A549 (cell line): Measurements from ENCODE around the gene TFDP2.
"Not testable (repeated sequence)": the region's sequence is repeated elsewhere in the genome, so short reads cannot be mapped to it uniquely, and the experiment has no call there.

ENCODE experiments used
- EP300 ChIP-seq, 2 experiments: fragments of >200 bp; sonication (Bioruptor Twin); formaldehyde crosslinking; IDR thresholded peaks; 2 replicates in 1 of 2; 3 replicates in 1 of 2; pipeline ENCODE4 v1.6.1; 2016 to 2017
- POLR2A ChIP-seq: IDR thresholded peaks from 2 replicates; pipeline ENCODE4 v1.6.1; 2012; ENCODE audit warnings: mild to moderate bottlenecking, low read length
- TF ChIP-seq, protein P1 (sequence below): fragments of >200 bp; sonication (Bioruptor Twin); formaldehyde crosslinking; IDR thresholded peaks from 3 replicates; pipeline ENCODE4 v1.5.1; 2016
- TF ChIP-seq, protein P2 (sequence below): fragments of 200-600 bp; sonication (generic); IDR thresholded peaks from 2 replicates; pipeline ENCODE4 v1.6.1; 2016; ENCODE audit warnings: antibody characterized with exemption, mild to moderate bottlenecking, moderate library complexity

DNA sequence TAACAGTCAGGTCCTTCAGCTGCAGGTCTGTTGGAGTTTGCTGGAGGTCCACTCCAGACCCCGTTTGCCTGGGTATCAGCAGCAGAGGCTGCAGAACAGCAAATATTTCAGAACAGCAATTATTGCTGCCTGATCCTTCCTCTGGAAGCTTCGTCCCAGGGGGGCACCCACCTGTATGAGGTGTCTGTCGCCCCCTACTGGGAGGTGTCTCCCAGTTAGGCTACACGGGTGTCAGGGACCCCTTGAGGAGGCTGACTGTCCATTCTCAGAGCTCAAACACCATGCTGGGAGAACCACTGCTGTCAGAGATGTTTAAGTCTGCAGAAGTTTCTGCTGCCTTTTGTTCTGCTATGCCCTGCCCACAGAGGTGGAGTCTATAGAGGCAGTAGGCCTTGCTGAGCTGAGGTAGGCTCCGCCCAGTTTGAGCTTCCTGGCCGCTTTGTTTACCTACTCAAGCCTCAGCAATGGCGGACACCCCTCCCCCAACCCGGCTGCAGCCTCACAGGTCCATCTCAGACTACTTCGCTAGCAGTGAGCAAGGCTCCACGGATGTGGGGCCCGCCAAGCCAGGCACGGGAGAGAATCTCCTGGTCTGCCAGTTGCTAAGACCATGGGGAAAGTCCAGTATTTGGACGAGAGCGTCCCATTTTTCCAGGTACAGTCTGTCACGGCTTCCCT lies 8.6 kb downstream of the TFDP2 start:
- TF ChIP-seq, protein P1, sequence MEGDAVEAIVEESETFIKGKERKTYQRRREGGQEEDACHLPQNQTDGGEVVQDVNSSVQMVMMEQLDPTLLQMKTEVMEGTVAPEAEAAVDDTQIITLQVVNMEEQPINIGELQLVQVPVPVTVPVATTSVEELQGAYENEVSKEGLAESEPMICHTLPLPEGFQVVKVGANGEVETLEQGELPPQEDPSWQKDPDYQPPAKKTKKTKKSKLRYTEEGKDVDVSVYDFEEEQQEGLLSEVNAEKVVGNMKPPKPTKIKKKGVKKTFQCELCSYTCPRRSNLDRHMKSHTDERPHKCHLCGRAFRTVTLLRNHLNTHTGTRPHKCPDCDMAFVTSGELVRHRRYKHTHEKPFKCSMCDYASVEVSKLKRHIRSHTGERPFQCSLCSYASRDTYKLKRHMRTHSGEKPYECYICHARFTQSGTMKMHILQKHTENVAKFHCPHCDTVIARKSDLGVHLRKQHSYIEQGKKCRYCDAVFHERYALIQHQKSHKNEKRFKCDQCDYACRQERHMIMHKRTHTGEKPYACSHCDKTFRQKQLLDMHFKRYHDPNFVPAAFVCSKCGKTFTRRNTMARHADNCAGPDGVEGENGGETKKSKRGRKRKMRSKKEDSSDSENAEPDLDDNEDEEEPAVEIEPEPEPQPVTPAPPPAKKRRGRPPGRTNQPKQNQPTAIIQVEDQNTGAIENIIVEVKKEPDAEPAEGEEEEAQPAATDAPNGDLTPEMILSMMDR, result not testable (repeated sequence)
- TF ChIP-seq, protein P2, sequence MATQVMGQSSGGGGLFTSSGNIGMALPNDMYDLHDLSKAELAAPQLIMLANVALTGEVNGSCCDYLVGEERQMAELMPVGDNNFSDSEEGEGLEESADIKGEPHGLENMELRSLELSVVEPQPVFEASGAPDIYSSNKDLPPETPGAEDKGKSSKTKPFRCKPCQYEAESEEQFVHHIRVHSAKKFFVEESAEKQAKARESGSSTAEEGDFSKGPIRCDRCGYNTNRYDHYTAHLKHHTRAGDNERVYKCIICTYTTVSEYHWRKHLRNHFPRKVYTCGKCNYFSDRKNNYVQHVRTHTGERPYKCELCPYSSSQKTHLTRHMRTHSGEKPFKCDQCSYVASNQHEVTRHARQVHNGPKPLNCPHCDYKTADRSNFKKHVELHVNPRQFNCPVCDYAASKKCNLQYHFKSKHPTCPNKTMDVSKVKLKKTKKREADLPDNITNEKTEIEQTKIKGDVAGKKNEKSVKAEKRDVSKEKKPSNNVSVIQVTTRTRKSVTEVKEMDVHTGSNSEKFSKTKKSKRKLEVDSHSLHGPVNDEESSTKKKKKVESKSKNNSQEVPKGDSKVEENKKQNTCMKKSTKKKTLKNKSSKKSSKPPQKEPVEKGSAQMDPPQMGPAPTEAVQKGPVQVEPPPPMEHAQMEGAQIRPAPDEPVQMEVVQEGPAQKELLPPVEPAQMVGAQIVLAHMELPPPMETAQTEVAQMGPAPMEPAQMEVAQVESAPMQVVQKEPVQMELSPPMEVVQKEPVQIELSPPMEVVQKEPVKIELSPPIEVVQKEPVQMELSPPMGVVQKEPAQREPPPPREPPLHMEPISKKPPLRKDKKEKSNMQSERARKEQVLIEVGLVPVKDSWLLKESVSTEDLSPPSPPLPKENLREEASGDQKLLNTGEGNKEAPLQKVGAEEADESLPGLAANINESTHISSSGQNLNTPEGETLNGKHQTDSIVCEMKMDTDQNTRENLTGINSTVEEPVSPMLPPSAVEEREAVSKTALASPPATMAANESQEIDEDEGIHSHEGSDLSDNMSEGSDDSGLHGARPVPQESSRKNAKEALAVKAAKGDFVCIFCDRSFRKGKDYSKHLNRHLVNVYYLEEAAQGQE, result not testable (repeated sequence)
- TF ChIP-seq POLR2A; EP300 (IDR thresholded peaks at IDR 0.05): not testable (repeated sequence)
